ENCODE data around the gene ZNF254.
A peak's percentile ranks its signal among the peaks of the same experiment; 100 is the strongest.

- no peak; the same call in 2 of the 3 replicates for TF ChIP-seq CTCF (IDR thresholded peaks at IDR 0.05)
- no peak for TF ChIP-seq FOSB (CRISPR knock-in tag; IDR thresholded peaks at IDR 0.05)
- no peak for TF ChIP-seq BCL3 (IDR thresholded peaks at IDR 0.05)
- no peak for TF ChIP-seq CEBPB (IDR thresholded peaks at IDR 0.05)
- TF ChIP-seq POLR2A (IDR thresholded peaks at IDR 0.05; ENCODE audit: low read length) = no peak
- no peak for TF ChIP-seq EHMT2 (IDR thresholded peaks at IDR 0.05; ENCODE audit: low read depth)
- TF ChIP-seq JUNB (IDR thresholded peaks at IDR 0.05) = no peak
- no peak for TF ChIP-seq FOXS1 (CRISPR knock-in tag; IDR thresholded peaks at IDR 0.05)
- TF ChIP-seq GATA3 (IDR thresholded peaks at IDR 0.05; ENCODE audit: borderline replicate concordance) = no peak
- TF ChIP-seq RAD21 (conservative IDR thresholded peaks at IDR 0.05 in 1 of 2, IDR thresholded peaks at IDR 0.05 in 1 of 2) = peak; percentile 13 to 41; a peak in 2 of 5 replicates
- TF ChIP-seq TP53 (CRISPR knock-in tag; IDR thresholded peaks at IDR 0.05) = no peak
- no peak for TF ChIP-seq CHD2 (IDR thresholded peaks at IDR 0.05; ENCODE audit: low read length, partially characterized antibody)
- TF ChIP-seq POLR2AphosphoS2 (conservative IDR thresholded peaks at IDR 0.05; ENCODE audit: low read length) = no peak
Measured at GRCh38 chr19:24159707-24160106, 72.7 kb downstream of the ZNF254 start.
